ENCODE measurements around the gene GIPR. TPM values are rescaled to one million over a fixed set of nuclear protein-coding genes. Genes with fewer than 3 reads are reported as not detected.

GIPR gene
- total and polyA plus RNA-seq, 10 of the 15 experiments (the other 5 are each of a cell fraction or from before 2014, with no cell fraction given), result 1.7 to 26.3 (median 13.7) TPM

DNA sequence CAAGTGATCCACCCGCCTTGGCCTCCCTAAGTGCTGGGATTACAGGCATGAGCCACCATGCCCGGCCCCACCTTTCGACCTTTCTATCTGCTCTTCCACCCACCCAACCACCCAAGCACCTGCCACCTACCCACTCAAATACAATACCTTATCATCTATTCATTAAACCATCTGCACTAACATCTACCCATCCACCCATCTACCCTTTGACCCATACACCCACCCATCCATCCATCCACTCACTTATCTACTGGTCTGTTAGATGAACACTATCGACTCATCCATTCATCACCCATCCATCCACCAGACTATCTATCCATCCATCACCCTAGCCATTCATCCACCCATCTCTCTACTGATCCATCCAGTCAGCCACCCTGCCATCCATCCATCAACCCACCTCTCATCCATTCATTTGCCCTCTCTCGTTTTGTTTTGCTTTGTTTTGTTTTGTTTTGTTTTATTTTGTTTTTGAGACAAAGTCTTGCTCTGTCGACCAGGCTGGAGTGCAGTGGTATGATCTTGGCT is 46.0 kb upstream of the GIPR start (continued):
- TF ChIP-seq PRDM15 (CRISPR knock-in tag; IDR thresholded peaks at IDR 0.05) (no peak), ZNF274 (IDR thresholded peaks at IDR 0.05; ENCODE audit: insufficient read depth, insufficient read length) (no peak), CHD1 (IDR thresholded peaks at IDR 0.05; ENCODE audit: low read depth, low read length) (no peak), KAT2A (conservative IDR thresholded peaks at IDR 0.05; ENCODE audit: control insufficient read depth, low read depth, low read length) (no peak), ELK1 (IDR thresholded peaks at IDR 0.05; ENCODE audit: low read depth, low read length) (no peak), MTA2 (IDR thresholded peaks at IDR 0.05; ENCODE audit: low read depth) (no peak), BHLHE40 (IDR thresholded peaks at IDR 0.05; ENCODE audit: borderline replicate concordance in 1 of 2, low read depth in 2 of 2, low read length in 1 of 2) (no peak), E2F8 (IDR thresholded peaks at IDR 0.05; ENCODE audit: low read depth, partially characterized antibody) (no peak)
